GM23338 (cell line): ENCODE results near the gene CRY1. TPM values are rescaled to one million over a fixed set of nuclear protein-coding genes. Genes with fewer than 3 reads are reported as not detected.

Experiments used
- ATAC-seq: fragments of 200-7000 bp; cut with Tn5 transposase; 3 replicates; pipeline ENCODE4 v1.9.1; 2020
- DNase-seq: peaks from one replicate; pipeline ENCODE4 v3.0.0-alpha.2; 2015; ENCODE audit warnings: low spot score
- H2AFZ ChIP-seq: fragments of 200-600 bp; sonication (generic); 2 replicates; pipeline ENCODE4 v1.8.0; 2016; ENCODE audit warnings: antibody characterized with exemption, mild to moderate bottlenecking, moderate library complexity
- H3F3A ChIP-seq: fragments of 200-600 bp; sonication (generic); replicated peaks from 2 replicates; pipeline ENCODE4 v1.8.0; 2017; ENCODE audit warnings: antibody characterized with exemption, mixed run types, low read depth
- H3K27ac ChIP-seq: fragments of 200-600 bp; sonication (generic); 2 replicates; pipeline ENCODE4 v1.6.1; 2016; ENCODE audit warnings: low read depth
- H3K27me3 ChIP-seq: fragments of 200-600 bp; sonication (generic); 2 replicates; pipeline ENCODE4 v1.8.0; 2016; ENCODE audit warnings: mild to moderate bottlenecking, mixed run types, moderate library complexity; ENCODE audit not compliant: insufficient read depth
- H3K36me3 ChIP-seq: fragments of 200-600 bp; sonication (generic); 2 replicates; pipeline ENCODE4 v1.8.0; 2016; ENCODE audit warnings: mild to moderate bottlenecking; ENCODE audit not compliant: insufficient read depth
- H3K4me1 ChIP-seq: fragments of 200-600 bp; sonication (generic); 2 replicates; pipeline ENCODE4 v1.8.0; 2016; ENCODE audit warnings: mild to moderate bottlenecking, moderate library complexity; ENCODE audit not compliant: insufficient read depth
- H3K4me2 ChIP-seq: fragments of 200-600 bp; sonication (generic); 2 replicates; pipeline ENCODE4 v1.7.1; 2017; ENCODE audit warnings: mixed run types
- H3K4me3 ChIP-seq: fragments of 200-600 bp; sonication (generic); 2 replicates; pipeline ENCODE4 v1.6.1; 2016; ENCODE audit warnings: mixed run types
- H3K79me2 ChIP-seq: fragments of 200-600 bp; sonication (generic); replicated peaks from 2 replicates; pipeline ENCODE4 v1.8.0; 2017; ENCODE audit warnings: mild to moderate bottlenecking; ENCODE audit not compliant: insufficient read depth
- H3K9me2 ChIP-seq: fragments of 200-600 bp; sonication (generic); 2 replicates; pipeline ENCODE4 v1.8.0; 2017; ENCODE audit not compliant: insufficient read depth
- H4K20me1 ChIP-seq: fragments of 200-600 bp; sonication (generic); replicated peaks from 2 replicates; pipeline ENCODE4 v1.8.0; 2017; ENCODE audit warnings: mild to moderate bottlenecking; ENCODE audit not compliant: insufficient read depth
- H3K27ac Mint-ChIP-seq: 2 replicates; pipeline ENCODE4 v1.8.0; 2020; ENCODE audit warnings: inconsistent platforms, mild to moderate bottlenecking, moderate library complexity, mixed read lengths
- H3K27me3 Mint-ChIP-seq: 3 replicates; pipeline ENCODE4 v1.8.0; 2022; ENCODE audit warnings: low read depth, mild to moderate bottlenecking, moderate library complexity, mixed read lengths, inconsistent platforms; ENCODE audit not compliant: insufficient read depth, poor library complexity
- H3K36me3 Mint-ChIP-seq: 3 replicates; pipeline ENCODE4 v1.8.0; 2021; ENCODE audit warnings: low read depth, mild to moderate bottlenecking, inconsistent platforms, moderate library complexity, mixed read lengths
- H3K4me1 Mint-ChIP-seq: 3 replicates; pipeline ENCODE4 v1.8.0; 2020; ENCODE audit warnings: mild to moderate bottlenecking, inconsistent platforms, mixed read lengths
- H3K4me3 Mint-ChIP-seq: 3 replicates; pipeline ENCODE4 v1.8.0; 2021; ENCODE audit warnings: moderate library complexity, mild to moderate bottlenecking, inconsistent platforms, mixed read lengths
- H3K9me3 Mint-ChIP-seq: 3 replicates; pipeline ENCODE4 v1.8.0; 2020; ENCODE audit warnings: moderate library complexity, mild to moderate bottlenecking, inconsistent platforms, mixed read lengths
- EZH2 ChIP-seq: fragments of 200-600 bp; sonication (generic); IDR thresholded peaks from one replicate; pipeline ENCODE4 v1.8.0; 2017; ENCODE audit warnings: antibody characterized with exemption, mild to moderate bottlenecking, low read depth; ENCODE audit not compliant: unreplicated experiment
- NANOG ChIP-seq: IDR thresholded peaks from 2 replicates; pipeline ENCODE4 v1.6.1; 2016; ENCODE audit warnings: antibody characterized with exemption, borderline replicate concordance
- REST ChIP-seq: IDR thresholded peaks from one replicate; pipeline ENCODE4 v1.6.1; 2018; ENCODE audit warnings: antibody characterized with exemption; ENCODE audit not compliant: unreplicated experiment
- ZNF114 ChIP-seq: fragments of 250-450 bp; sonication (Bioruptor Pico); IDR thresholded peaks from 2 replicates; pipeline ENCODE4 v1.5.0; 2020; ENCODE audit warnings: mild to moderate bottlenecking, moderate library complexity
- ZNF331 ChIP-seq: fragments of 250-450 bp; sonication (Bioruptor Pico); IDR thresholded peaks from 2 replicates; pipeline ENCODE4 v1.5.0; 2020; ENCODE audit warnings: low read depth, mild to moderate bottlenecking, moderate library complexity
- polyA plus RNA-seq: library from polyadenylated mRNA; unstranded; fragments of >200 nt; fragmentation: Nextera tagmentation; extraction: Ambion mirVana; gene quantifications from 2 replicates; pipeline ENCODE4 v1.2.1, GENCODE V29; 2016
- total RNA-seq: library from RNA; depleted of rRNA; stranded (reverse); fragments of >200 nt; shearing (Covaris generic); gene quantifications from 2 replicates; pipeline ENCODE4 v1.2.3, GENCODE V29; 2014
- TF ChIP-seq, protein P1 (sequence below): fragments of 250-450 bp; sonication (Bioruptor Pico); IDR thresholded peaks from 2 replicates; pipeline ENCODE4 v1.5.0; 2020; ENCODE audit warnings: mild to moderate bottlenecking, moderate library complexity
- TF ChIP-seq, protein P2 (sequence below): IDR thresholded peaks from 2 replicates; pipeline ENCODE4 v1.6.1; 2016; ENCODE audit warnings: antibody characterized with exemption

Gene CRY1
- total and polyA plus RNA-seq, 2 experiments from 2014 or later: 27.7 to 28.2 TPM

DNA sequence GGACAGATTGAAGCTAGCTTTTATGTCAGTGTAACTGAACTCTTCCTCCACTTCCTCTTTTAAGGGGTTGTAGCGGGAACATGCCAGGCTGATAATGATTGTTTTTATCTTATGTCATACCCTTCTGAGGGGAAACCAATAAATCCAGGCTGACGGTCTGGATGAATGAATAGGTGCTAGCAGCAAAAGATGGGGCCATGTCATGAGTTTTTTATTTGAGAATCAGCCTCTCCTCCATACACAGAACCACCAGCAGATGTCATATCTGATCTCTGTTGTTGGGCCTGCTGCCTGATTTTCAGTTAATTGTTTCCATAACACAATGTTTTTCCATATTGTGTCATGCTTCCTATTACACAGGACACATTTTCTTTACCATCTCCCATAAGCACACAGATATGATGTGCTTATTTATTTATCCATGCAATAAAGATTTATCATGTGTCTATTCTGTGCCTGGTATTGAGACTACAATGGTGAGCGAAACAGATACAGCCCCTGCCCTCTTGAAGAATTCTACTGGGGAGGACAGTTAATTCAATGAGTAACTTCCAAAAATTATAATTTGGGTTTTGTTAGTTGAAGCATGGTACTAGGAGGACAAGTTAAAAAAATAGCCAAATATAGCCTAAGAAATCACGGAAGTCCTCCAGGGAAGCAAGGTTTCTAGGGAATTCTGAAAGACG lies 33.6 kb upstream of the CRY1 start (continued):
- TF ChIP-seq, protein P1, sequence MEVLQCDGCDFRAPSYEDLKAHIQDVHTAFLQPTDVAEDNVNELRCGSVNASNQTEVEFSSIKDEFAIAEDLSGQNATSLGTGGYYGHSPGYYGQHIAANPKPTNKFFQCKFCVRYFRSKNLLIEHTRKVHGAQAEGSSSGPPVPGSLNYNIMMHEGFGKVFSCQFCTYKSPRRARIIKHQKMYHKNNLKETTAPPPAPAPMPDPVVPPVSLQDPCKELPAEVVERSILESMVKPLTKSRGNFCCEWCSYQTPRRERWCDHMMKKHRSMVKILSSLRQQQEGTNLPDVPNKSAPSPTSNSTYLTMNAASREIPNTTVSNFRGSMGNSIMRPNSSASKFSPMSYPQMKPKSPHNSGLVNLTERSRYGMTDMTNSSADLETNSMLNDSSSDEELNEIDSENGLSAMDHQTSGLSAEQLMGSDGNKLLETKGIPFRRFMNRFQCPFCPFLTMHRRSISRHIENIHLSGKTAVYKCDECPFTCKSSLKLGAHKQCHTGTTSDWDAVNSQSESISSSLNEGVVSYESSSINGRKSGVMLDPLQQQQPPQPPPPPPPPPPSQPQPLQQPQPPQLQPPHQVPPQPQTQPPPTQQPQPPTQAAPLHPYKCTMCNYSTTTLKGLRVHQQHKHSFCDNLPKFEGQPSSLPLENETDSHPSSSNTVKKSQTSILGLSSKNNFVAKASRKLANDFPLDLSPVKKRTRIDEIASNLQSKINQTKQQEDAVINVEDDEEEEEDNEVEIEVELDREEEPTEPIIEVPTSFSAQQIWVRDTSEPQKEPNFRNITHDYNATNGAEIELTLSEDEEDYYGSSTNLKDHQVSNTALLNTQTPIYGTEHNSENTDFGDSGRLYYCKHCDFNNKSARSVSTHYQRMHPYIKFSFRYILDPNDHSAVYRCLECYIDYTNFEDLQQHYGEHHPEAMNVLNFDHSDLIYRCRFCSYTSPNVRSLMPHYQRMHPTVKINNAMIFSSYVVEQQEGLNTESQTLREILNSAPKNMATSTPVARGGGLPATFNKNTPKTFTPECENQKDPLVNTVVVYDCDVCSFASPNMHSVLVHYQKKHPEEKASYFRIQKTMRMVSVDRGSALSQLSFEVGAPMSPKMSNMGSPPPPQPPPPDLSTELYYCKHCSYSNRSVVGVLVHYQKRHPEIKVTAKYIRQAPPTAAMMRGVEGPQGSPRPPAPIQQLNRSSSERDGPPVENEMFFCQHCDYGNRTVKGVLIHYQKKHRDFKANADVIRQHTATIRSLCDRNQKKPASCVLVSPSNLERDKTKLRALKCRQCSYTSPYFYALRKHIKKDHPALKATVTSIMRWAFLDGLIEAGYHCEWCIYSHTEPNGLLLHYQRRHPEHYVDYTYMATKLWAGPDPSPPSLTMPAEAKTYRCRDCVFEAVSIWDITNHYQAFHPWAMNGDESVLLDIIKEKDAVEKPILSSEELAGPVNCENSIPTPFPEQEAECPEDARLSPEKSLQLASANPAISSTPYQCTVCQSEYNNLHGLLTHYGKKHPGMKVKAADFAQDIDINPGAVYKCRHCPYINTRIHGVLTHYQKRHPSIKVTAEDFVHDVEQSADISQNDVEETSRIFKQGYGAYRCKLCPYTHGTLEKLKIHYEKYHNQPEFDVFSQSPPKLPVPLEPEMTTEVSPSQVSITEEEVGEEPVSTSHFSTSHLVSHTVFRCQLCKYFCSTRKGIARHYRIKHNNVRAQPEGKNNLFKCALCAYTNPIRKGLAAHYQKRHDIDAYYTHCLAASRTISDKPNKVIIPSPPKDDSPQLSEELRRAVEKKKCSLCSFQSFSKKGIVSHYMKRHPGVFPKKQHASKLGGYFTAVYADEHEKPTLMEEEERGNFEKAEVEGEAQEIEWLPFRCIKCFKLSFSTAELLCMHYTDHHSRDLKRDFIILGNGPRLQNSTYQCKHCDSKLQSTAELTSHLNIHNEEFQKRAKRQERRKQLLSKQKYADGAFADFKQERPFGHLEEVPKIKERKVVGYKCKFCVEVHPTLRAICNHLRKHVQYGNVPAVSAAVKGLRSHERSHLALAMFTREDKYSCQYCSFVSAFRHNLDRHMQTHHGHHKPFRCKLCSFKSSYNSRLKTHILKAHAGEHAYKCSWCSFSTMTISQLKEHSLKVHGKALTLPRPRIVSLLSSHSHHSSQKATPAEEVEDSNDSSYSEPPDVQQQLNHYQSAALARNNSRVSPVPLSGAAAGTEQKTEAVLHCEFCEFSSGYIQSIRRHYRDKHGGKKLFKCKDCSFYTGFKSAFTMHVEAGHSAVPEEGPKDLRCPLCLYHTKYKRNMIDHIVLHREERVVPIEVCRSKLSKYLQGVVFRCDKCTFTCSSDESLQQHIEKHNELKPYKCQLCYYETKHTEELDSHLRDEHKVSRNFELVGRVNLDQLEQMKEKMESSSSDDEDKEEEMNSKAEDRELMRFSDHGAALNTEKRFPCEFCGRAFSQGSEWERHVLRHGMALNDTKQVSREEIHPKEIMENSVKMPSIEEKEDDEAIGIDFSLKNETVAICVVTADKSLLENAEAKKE (CRISPR knock-in tag): no peak
- TF ChIP-seq ZNF331: no peak
- no peak for TF ChIP-seq EZH2
- TF ChIP-seq NANOG: no peak

GRCh38 chr12:107125833-107126232 lies 32.5 kb upstream of the CRY1 start:
- H3K4me3 ChIP-seq: no peak overlapping the region
- no peaks in the 10 kb centered on the region for H3K36me3 ChIP-seq
- no peak for ATAC-seq
- no peaks in the 10 kb centered on the region for H4K20me1 ChIP-seq
- no peak overlapping the region for H2AFZ ChIP-seq
- H3K9me3 Mint-ChIP-seq: peaks cover 3% of the 10 kb centered on the region; the same call in 2 of the 3 replicates
- no peaks in the 10 kb centered on the region for H3K79me2 ChIP-seq
- DNase-seq: no peak
- H3K36me3 Mint-ChIP-seq: peaks cover 4% of the 10 kb centered on the region; the same call in 1 of the 3 replicates
- H3K9me2 ChIP-seq: no peaks in the 10 kb centered on the region
- peaks cover 24% of the 10 kb centered on the region for H3K4me1 Mint-ChIP-seq
- H3K27ac ChIP-seq: no peak overlapping the region
- H3K4me3 Mint-ChIP-seq: no peak overlapping the region
- H3K27me3 ChIP-seq: no peaks in the 10 kb centered on the region
- no peak overlapping the region for H3K27ac Mint-ChIP-seq
- no peaks in the 10 kb centered on the region for H3K27me3 Mint-ChIP-seq
- H3F3A ChIP-seq: no peaks in the 10 kb centered on the region
- no peak overlapping the region for H3K4me2 ChIP-seq
- peaks cover 20% of the 10 kb centered on the region for H3K4me1 ChIP-seq
- no peak for TF ChIP-seq EZH2
- TF ChIP-seq, protein P2, sequence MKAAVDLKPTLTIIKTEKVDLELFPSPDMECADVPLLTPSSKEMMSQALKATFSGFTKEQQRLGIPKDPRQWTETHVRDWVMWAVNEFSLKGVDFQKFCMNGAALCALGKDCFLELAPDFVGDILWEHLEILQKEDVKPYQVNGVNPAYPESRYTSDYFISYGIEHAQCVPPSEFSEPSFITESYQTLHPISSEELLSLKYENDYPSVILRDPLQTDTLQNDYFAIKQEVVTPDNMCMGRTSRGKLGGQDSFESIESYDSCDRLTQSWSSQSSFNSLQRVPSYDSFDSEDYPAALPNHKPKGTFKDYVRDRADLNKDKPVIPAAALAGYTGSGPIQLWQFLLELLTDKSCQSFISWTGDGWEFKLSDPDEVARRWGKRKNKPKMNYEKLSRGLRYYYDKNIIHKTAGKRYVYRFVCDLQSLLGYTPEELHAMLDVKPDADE: no peak
- no peak for TF ChIP-seq ZNF114 (CRISPR knock-in tag)
- no peak for TF ChIP-seq REST
